Common myeloid progenitor, CD34-positive (primary cell): ENCODE results near the gene CRISPLD2.

Source experiments
- CTCF ChIA-PET: fragments of 350-600 bp; sonication (Branson Sonifier 250); formaldehyde crosslinking; loops from one replicate; lab custom pipeline; 2021; ENCODE audit warnings: antibody characterized with exemption; lab: Charles Lee
- POLR2A ChIA-PET: fragments of 350-600 bp; sonication (Branson Sonifier 250); formaldehyde crosslinking; loops from one replicate; lab custom pipeline; 2021; ENCODE audit warnings: antibody characterized with exemption; lab: Charles Lee
- DNase-seq, 3 donors: peaks; one replicate each; pipeline versions ENCODE4 v3.0.0 to v3.0.0-alpha.2; 2013
- H3K27ac ChIP-seq, 2 experiments: 1 replicate in 1 of 2; 2 replicates in 1 of 2; pipeline ENCODE4 v1.7.0; 2013; ENCODE audit warnings: inconsistent platforms in 2 of 2, low read length in 2 of 2, mild to moderate bottlenecking in 2 of 2, low read depth in 1 of 2, moderate library complexity in 1 of 2; ENCODE audit not compliant: severe bottlenecking in 2 of 2, insufficient read depth in 1 of 2, poor library complexity in 1 of 2
- H3K27me3 ChIP-seq, 5 experiments: replicated peaks in 2 of 5; 1 replicate in 3 of 5; 2 replicates in 2 of 5; pipeline versions ENCODE4 v1.6.1 to v1.7.0; 2013; ENCODE audit warnings: low read length in 4 of 5, mild to moderate bottlenecking in 2 of 5, moderate library complexity in 2 of 5, inconsistent platforms in 1 of 5; ENCODE audit not compliant: insufficient read depth in 5 of 5, control insufficient read depth in 4 of 5
- H3K36me3 ChIP-seq, 4 experiments: 1 replicate in 2 of 4; 2 replicates in 2 of 4; pipeline versions ENCODE4 v1.6.1 to v1.7.0; 2013; ENCODE audit warnings: low read length in 3 of 4, control low read depth in 1 of 4, mild to moderate bottlenecking in 1 of 4; ENCODE audit not compliant: control insufficient read depth in 4 of 4, insufficient read depth in 4 of 4
- H3K4me1 ChIP-seq, 4 experiments: 1 replicate in 3 of 4; 2 replicates in 1 of 4; pipeline versions ENCODE4 v1.6.1 to v1.7.1; 2013; ENCODE audit warnings: low read length in 3 of 4, mild to moderate bottlenecking in 3 of 4, control low read depth in 1 of 4, inconsistent platforms in 1 of 4, moderate library complexity in 1 of 4; ENCODE audit not compliant: control insufficient read depth in 4 of 4, insufficient read depth in 4 of 4; ENCODE audit errors: control extremely low read depth in 1 of 4
- H3K4me3 ChIP-seq, 7 experiments: 1 replicate in 4 of 7; 2 replicates in 3 of 7; pipeline versions ENCODE4 v1.5.1 to v1.7.0; 2013; ENCODE audit warnings: mild to moderate bottlenecking in 7 of 7, low read length in 6 of 7, moderate library complexity in 6 of 7, inconsistent platforms in 2 of 7, low read depth in 2 of 7, control low read depth in 1 of 7; ENCODE audit not compliant: insufficient read depth in 4 of 7, control insufficient read depth in 1 of 7; ENCODE audit errors: extremely low read depth in 1 of 7
- H3K9me3 ChIP-seq, 5 experiments: 1 replicate in 4 of 5; 2 replicates in 1 of 5; pipeline versions ENCODE4 v1.6.1 to v1.7.1; 2013; ENCODE audit warnings: low read length in 4 of 5, mild to moderate bottlenecking in 2 of 5, inconsistent platforms in 1 of 5, low read depth in 1 of 5, moderate library complexity in 1 of 5; ENCODE audit not compliant: control insufficient read depth in 4 of 5, insufficient read depth in 2 of 5; ENCODE audit errors: control extremely low read depth in 1 of 5
- WGBS: methylation state at CpG from one replicate; pipeline ENCODE4 v1.1.5; 2013; ENCODE audit not compliant: insufficient coverage; 5-methylcytosine and 5-hydroxymethylcytosine counted together

Gene CRISPLD2

DNA sequence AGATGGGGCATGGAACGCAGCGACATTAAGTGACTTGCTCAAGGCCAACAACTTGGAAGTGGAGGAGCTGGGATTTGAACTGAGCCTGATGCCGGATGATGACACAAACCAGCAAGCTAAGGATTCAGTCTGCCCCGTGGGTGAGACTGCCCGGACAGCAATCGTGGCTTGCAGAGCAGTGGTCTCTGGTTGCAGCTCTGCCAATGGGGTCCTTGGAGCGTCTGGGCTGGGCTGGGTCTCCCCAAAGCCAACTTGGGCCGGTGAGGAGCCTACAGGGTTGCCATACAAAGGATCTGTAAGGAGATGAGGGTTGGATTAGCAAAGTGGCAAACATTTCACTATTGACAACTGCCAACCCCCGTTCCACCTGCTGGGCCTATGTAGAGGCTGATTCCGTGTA lies 2.6 kb upstream of the CRISPLD2 start:
- ChIA-PET POLR2A (no interaction called here), CTCF (no interaction called here)
- WGBS = 93% methylated on average over 10 of the region's 10 CpGs
- no peaks in the 10 kb centered on the region for H3K36me3 ChIP-seq
- H3K27me3 ChIP-seq = peaks cover 0 to 56% (median 26%) of the 10 kb centered on the region in 5 experiments
- DNase-seq = no peak
- no peaks in the 10 kb centered on the region for H3K9me3 ChIP-seq
- H3K4me1 ChIP-seq = peaks cover 0 to 12% (median 11%) of the 10 kb centered on the region in 4 experiments
- H3K4me3 ChIP-seq = no peak overlapping the region
- H3K27ac ChIP-seq = no peak overlapping the region

DNA sequence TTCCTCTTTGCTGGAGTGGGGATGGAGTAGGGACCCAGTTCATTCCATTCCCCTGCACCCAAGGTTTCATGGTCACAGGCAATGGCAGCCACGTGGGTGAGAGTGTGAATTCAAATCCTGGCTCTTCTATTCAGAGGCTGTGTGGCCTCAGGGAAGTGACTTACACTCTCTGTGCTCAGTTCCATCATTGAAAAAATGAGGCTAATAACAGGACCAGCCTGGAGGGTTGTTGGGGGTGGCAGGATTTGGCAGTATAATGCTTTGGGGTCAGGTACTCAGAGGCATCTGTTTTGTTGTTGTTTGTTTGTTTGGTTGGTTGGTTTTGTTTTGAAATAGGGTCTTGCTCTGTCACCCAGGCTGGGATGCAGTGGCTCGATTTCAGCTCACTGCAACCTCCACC lies 2.2 kb upstream of the CRISPLD2 start:
- Histone ChIP-seq H3K4me1 (peaks cover 0 to 12% (median 11%) of the 10 kb centered on the region in 4 experiments), H3K36me3 (no peaks in the 10 kb centered on the region), H3K27ac (no peak overlapping the region), H3K4me3 (no peak overlapping the region), H3K27me3 (peaks cover 0 to 58% (median 29%) of the 10 kb centered on the region in 5 experiments), H3K9me3 (no peaks in the 10 kb centered on the region)
- WGBS = 60% methylated on average over 2 of the region's 2 CpGs
- CTCF ChIA-PET = no interaction called here
- DNase-seq = no peak
- POLR2A ChIA-PET = no interaction called here

DNA sequence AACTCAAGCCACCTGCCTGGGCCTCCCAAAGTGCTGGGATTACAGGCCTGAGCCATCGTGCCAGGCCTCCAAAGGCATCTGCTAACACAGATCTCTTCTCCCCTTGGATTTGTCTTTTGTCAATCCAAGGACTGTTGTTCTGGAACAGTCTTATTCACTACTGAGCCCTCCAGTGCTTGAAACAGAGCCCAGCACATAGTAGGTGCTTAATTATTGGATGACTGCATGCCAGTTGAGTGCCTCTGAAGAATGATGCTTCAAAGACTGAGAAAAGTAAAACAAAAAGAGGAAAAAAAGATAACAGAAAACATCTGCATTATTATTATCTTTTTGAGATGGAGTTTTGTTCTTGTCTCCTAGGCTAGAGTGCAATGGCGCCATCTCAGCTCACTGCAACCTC lies 1.7 kb upstream of the CRISPLD2 start:
- DNase-seq = no peak
- WGBS = 100% methylated on average over 1 of the region's 2 CpGs
- POLR2A ChIA-PET = no interaction called here
- H3K4me1 ChIP-seq = peaks cover 0 to 12% (median 11%) of the 10 kb centered on the region in 4 experiments
- no peak overlapping the region for H3K27ac ChIP-seq
- CTCF ChIA-PET = no interaction called here
- peaks cover 0 to 59% (median 29%) of the 10 kb centered on the region in 5 experiments for H3K27me3 ChIP-seq
- H3K36me3 ChIP-seq = no peaks in the 10 kb centered on the region
- H3K4me3 ChIP-seq = no peak overlapping the region
- H3K9me3 ChIP-seq = no peaks in the 10 kb centered on the region

DNA sequence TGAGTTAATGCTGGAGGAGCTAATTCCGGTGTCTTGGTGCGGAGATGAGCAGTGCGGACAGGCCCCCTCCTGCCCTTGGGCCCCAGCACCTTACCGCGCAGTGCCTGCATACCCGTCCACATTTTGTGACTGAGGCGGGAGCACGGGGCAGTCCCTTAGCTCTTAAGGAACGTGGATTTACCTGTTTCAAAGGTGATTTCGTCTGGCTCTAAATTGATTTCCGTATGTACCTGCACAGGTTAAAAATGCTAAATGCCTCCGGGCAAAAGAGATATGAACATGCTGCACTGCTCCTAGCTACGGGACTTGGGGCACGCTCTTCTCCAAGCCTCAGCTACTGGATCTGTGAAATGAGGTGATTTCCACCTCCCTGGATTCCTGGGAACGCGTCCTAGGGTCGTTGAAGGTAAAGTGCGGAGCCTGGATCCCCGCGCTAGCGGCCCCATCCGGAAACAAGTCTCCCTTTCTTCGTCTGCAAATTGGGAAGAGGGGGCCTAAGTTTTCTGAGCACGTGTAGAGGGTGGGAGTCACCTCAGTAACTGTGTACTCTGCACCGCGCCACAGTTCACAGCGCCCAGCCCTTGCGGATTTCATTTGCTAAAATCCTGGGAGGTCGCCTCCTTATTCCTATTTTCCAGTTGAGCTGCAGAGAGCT lies 669 bp upstream of the CRISPLD2 start:
- CTCF ChIA-PET = interaction anchor here (0.5 kb wide), 1 partner anchor 62 kb away, joined by 4 read pairs; no protein-coding TSS in a partner anchor
- POLR2A ChIA-PET = no interaction called here

DNA sequence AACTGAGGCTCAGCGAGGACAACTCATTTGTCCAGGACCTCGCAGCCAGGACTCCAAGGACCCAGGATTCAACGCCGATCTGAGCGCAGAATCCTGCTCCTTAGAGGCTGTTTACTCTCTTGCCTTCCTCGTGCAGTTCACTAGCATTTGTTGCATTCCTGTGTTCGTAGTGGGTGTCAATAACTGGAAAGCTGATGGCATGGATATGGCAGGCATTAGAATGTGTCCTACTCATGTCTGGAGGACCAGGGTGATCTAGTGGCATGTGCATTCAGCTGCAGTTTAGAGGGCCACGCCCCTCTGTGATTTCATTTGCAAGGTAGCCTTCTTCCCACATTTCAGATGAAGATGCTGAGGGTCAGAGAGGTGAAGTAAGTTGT lies 510 bp downstream of the CRISPLD2 start:
- peaks cover 0 to 52% (median 26%) of the 10 kb centered on the region in 5 experiments for H3K27me3 ChIP-seq
- POLR2A ChIA-PET = no interaction called here
- H3K36me3 ChIP-seq = no peaks in the 10 kb centered on the region
- no peak overlapping the region for H3K27ac ChIP-seq
- no peak for DNase-seq
- CTCF ChIA-PET = interaction anchor here (1.1 kb wide), 1 partner anchor 66 kb away, joined by 4 read pairs; no protein-coding TSS in a partner anchor
- no peaks in the 10 kb centered on the region for H3K9me3 ChIP-seq
- H3K4me1 ChIP-seq = peaks cover 0 to 12% (median 11%) of the 10 kb centered on the region in 4 experiments
- 64% methylated on average over 6 of the region's 8 CpGs for WGBS
- peak overlapping the region in 5 of 7 experiments; percentile 37 to 70 (median 55) for H3K4me3 ChIP-seq

More for the DNA sequence above, 669 bp upstream of the CRISPLD2 start:
- 53% methylated on average over 29 of the region's 29 CpGs for WGBS
- Histone ChIP-seq H3K4me1 (peaks cover 0 to 12% (median 11%) of the 10 kb centered on the region in 4 experiments), H3K4me3 (peak overlapping the region in 4 of 7 experiments; percentile 37 to 62 (median 58)), H3K27me3 (peaks cover 0 to 52% (median 26%) of the 10 kb centered on the region in 5 experiments), H3K36me3 (no peaks in the 10 kb centered on the region), H3K9me3 (no peaks in the 10 kb centered on the region), H3K27ac (no peak overlapping the region)
- no peak for DNase-seq

DNA sequence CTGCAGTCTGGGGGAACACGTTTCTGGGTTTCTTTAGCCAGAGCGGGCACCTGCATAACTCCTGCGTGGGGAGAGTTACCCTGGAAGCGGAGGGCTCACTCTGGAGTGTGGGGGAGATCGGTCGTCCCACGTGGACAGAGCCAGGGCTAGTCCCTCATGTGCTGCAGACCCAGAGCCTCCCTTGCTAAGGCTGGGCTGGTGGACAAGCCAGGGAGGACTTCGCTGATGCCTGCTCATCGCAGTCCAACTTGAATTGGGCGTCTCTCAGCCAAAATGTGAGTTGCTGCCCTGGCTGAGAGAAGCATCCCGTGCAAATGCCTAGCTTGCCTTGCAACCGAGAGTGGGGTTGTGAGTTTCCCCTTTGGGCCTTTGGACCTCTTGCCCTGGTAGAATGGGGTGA lies 986 bp downstream of the CRISPLD2 start:
- ChIA-PET POLR2A (no interaction called here), CTCF (interaction anchor here (1.1 kb wide), 1 partner anchor 67 kb away, joined by 4 read pairs; no protein-coding TSS in a partner anchor)
- 86% methylated on average over 11 of the region's 12 CpGs for WGBS
- peak overlapping the region in 1 of 7 experiments; percentile 52 for H3K4me3 ChIP-seq
- H3K27ac ChIP-seq = no peak overlapping the region
- no peak for DNase-seq
- peaks cover 0 to 12% (median 11%) of the 10 kb centered on the region in 4 experiments for H3K4me1 ChIP-seq
- H3K9me3 ChIP-seq = no peaks in the 10 kb centered on the region
- H3K36me3 ChIP-seq = no peaks in the 10 kb centered on the region
- H3K27me3 ChIP-seq = peaks cover 0 to 49% (median 24%) of the 10 kb centered on the region in 5 experiments

DNA sequence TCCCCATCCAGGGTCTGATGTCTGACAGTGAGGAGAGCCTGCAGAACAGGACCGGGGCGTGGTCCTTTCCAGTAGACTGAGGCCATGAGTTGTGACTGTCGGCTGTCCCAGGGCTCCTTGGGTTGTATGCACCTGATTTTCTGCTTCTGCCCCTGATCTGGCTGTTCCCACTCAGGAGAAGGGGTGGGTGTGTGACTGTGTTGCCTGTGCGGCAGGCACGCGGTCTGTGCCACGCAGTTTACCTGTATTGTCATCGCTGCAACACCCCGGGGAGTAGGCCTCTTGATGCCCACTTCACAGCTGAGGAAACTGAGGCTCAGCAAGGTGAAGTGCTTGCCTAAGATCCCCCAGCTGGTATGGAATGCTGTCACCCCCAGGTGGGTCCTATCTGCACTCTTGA lies 1.4 kb downstream of the CRISPLD2 start:
- CTCF ChIA-PET = interaction anchor here (1.1 to 1.2 kb wide), 2 partner anchors 19 to 62 kb away, joined by 3 read pairs; no protein-coding TSS in a partner anchor
- peaks cover 0 to 12% (median 11%) of the 10 kb centered on the region in 4 experiments for H3K4me1 ChIP-seq

More for the DNA sequence above, 1.4 kb downstream of the CRISPLD2 start:
- Histone ChIP-seq H3K36me3 (no peaks in the 10 kb centered on the region), H3K4me3 (no peak overlapping the region), H3K27ac (no peak overlapping the region), H3K27me3 (peaks cover 0 to 49% (median 24%) of the 10 kb centered on the region in 5 experiments), H3K9me3 (no peaks in the 10 kb centered on the region)
- WGBS = 93% methylated on average over 9 of the region's 9 CpGs
- no peak for DNase-seq
- POLR2A ChIA-PET = no interaction called here
